ENCODE results near the gene TRPC6. TPM values are rescaled to one million over a fixed set of nuclear protein-coding genes. Genes with fewer than 3 reads are reported as not detected.
"Not testable (repeated sequence)": the region's sequence is repeated elsewhere in the genome, so short reads cannot be mapped to it uniquely, and the experiment has no call there.

TRPC6 gene
- total RNA-seq, 1 experiment from 2014 or later, result not detected

DNA sequence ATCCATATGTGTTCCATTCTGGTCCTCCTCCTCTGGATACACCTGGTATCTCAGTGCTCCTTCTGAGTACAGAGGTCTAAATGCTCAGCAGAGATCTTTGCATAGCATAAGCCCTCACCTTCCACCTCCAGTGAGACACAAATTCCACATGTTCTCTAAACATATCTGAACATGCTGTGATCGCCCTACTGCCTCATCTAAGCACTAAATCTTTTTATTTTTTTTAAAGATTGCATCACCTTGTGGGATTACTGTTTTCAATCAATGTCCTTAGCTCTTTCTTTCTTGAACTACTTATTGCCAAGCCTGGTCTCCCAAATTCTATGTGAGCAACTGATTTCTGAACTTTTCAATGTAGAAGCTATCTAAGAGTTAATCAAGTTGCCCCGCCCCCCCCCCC, 113.4 kb downstream of the TRPC6 start:
- TF ChIP-seq, protein P1, sequence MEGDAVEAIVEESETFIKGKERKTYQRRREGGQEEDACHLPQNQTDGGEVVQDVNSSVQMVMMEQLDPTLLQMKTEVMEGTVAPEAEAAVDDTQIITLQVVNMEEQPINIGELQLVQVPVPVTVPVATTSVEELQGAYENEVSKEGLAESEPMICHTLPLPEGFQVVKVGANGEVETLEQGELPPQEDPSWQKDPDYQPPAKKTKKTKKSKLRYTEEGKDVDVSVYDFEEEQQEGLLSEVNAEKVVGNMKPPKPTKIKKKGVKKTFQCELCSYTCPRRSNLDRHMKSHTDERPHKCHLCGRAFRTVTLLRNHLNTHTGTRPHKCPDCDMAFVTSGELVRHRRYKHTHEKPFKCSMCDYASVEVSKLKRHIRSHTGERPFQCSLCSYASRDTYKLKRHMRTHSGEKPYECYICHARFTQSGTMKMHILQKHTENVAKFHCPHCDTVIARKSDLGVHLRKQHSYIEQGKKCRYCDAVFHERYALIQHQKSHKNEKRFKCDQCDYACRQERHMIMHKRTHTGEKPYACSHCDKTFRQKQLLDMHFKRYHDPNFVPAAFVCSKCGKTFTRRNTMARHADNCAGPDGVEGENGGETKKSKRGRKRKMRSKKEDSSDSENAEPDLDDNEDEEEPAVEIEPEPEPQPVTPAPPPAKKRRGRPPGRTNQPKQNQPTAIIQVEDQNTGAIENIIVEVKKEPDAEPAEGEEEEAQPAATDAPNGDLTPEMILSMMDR (IDR thresholded peaks at IDR 0.05; ENCODE audit: unreplicated experiment), result no peak
- ChIA-PET CTCF (interaction anchor here (0.6 to 2.5 kb wide), 3 partner anchors 13 to 537 kb away, joined by 3 to 15 read pairs (median 3); no protein-coding TSS in a partner anchor), POLR2A (interaction anchor here (0.7 kb wide), 1 partner anchor 35 kb away, joined by 3 read pairs; no protein-coding TSS in a partner anchor)
- no peaks in the 10 kb centered on the region for H3K27me3 Mint-ChIP-seq (ENCODE audit: insufficient read depth, unreplicated experiment)
- BruUV-seq (replicated peaks), result no TSS peak
- DNase-seq (ENCODE audit: unreplicated experiment), result no peak
- H3K27ac Mint-ChIP-seq (ENCODE audit: low read depth, unreplicated experiment), result no peak overlapping the region
- no peak overlapping the region for H3K4me3 Mint-ChIP-seq (ENCODE audit: unreplicated experiment)
- H3K9me3 Mint-ChIP-seq (ENCODE audit: unreplicated experiment), result no peaks in the 10 kb centered on the region
- intact Hi-C loops (cut with micrococcal nuclease), result no loop called here
- H3K4me1 Mint-ChIP-seq (ENCODE audit: insufficient read depth, unreplicated experiment), result peaks cover 6% of the 10 kb centered on the region
- peaks cover 4% of the 10 kb centered on the region for H3K36me3 Mint-ChIP-seq (ENCODE audit: insufficient read depth, unreplicated experiment)

DNA sequence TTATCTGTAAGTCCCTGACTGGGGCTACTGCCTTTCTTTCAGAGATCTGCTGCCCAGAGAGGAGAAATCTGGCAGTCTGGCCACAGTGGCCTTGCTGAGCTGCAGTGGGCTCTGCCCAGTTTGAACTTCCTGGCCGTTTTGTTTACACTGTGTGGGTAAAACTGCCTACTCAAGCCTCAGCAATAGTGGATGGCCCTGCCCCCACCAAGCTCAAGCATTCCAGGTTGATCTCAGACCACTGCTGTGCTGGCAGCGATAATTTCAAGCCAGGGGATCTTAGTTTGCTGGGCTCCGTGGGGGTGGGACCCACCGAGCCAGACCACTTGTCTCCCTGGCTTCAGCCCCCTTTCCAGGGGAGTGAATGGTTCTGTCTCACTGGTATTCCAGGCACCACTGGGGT, 117.5 kb downstream of the TRPC6 start:
- H3K27ac Mint-ChIP-seq (ENCODE audit: low read depth, unreplicated experiment), result no peak overlapping the region
- no peaks in the 10 kb centered on the region for H3K27me3 Mint-ChIP-seq (ENCODE audit: insufficient read depth, unreplicated experiment)
- peaks cover 4% of the 10 kb centered on the region for H3K36me3 Mint-ChIP-seq (ENCODE audit: insufficient read depth, unreplicated experiment)

DNA sequence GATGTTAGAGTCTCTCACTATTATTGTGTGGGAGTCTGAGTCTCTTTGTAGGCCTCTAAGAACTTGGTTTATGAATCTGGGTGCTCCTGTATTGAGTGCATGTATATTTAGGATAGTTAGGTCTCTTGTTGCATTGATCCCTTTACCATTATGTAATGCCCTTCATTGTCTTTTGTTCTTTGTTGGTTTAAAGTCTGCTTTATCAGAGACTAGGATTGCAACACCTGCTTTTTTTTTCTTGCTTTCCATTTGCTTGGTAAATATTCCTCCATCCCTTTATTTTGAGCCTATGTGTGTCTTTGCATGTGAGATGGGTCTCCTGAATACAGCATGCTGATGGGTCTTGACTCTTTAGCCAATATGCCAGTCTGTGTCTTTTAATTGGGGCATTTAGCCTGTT, 119.4 kb downstream of the TRPC6 start:
- intact Hi-C loops (cut with micrococcal nuclease); H3K27me3 Mint-ChIP-seq (ENCODE audit: insufficient read depth, unreplicated experiment); H3K4me1 Mint-ChIP-seq (ENCODE audit: insufficient read depth, unreplicated experiment); POLR2A ChIA-PET; H3K36me3 Mint-ChIP-seq (ENCODE audit: insufficient read depth, unreplicated experiment); CTCF ChIA-PET; DNase-seq (ENCODE audit: unreplicated experiment); H3K4me3 Mint-ChIP-seq (ENCODE audit: unreplicated experiment); H3K27ac Mint-ChIP-seq (ENCODE audit: low read depth, unreplicated experiment); H3K9me3 Mint-ChIP-seq (ENCODE audit: unreplicated experiment); BruUV-seq (replicated peaks): not testable (repeated sequence)

More for the DNA sequence above, 117.5 kb downstream of the TRPC6 start:
- no peak overlapping the region for H3K4me3 Mint-ChIP-seq (ENCODE audit: unreplicated experiment)
- BruUV-seq (replicated peaks), result no TSS peak
- H3K9me3 Mint-ChIP-seq (ENCODE audit: unreplicated experiment), result no peaks in the 10 kb centered on the region
- intact Hi-C loops (cut with micrococcal nuclease), result no loop called here
- no peak for DNase-seq (ENCODE audit: unreplicated experiment)
- ChIA-PET POLR2A (no interaction called here), CTCF (interaction anchor here (1.3 kb wide), 1 partner anchor 10 kb away, joined by 5 read pairs; no protein-coding TSS in a partner anchor)
- peaks cover 6% of the 10 kb centered on the region for H3K4me1 Mint-ChIP-seq (ENCODE audit: insufficient read depth, unreplicated experiment)
- TF ChIP-seq, protein P1 (IDR thresholded peaks at IDR 0.05; ENCODE audit: unreplicated experiment), result no peak

DNA sequence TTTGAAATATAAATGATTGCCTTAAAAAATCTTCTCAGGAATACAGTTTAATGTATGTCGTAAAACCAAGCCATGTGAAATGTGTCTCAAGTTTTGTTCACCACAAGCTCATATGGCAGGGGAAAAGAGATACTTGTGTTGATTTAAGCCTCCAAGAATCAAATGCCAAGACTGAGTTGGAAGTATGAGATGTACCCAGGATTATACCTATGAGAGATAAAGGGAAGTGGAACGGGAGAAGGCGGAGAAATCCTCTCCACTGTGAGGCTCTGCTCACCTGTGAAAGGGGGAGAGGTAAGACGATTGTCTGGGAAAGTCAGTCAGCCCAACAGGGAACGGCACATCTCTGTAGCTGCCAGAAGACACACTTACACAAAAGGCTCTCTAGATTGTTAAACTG, 124.8 kb downstream of the TRPC6 start:
- no peak for DNase-seq (ENCODE audit: unreplicated experiment)
- Mint-ChIP-seq H3K9me3 (ENCODE audit: unreplicated experiment) (peaks cover 12% of the 10 kb centered on the region), H3K4me1 (ENCODE audit: insufficient read depth, unreplicated experiment) (no peaks in the 10 kb centered on the region), H3K27ac (ENCODE audit: low read depth, unreplicated experiment) (no peak overlapping the region), H3K4me3 (ENCODE audit: unreplicated experiment) (no peak overlapping the region), H3K36me3 (ENCODE audit: insufficient read depth, unreplicated experiment) (no peaks in the 10 kb centered on the region), H3K27me3 (ENCODE audit: insufficient read depth, unreplicated experiment) (no peaks in the 10 kb centered on the region)
- CTCF ChIA-PET, result interaction anchor here (0.6 to 7.3 kb wide), 12 partner anchors 11 to 639 kb away, joined by 3 to 213 read pairs (median 11); no protein-coding TSS in a partner anchor
- no TSS peak for BruUV-seq (replicated peaks)
- POLR2A ChIA-PET, result interaction anchor here (0.7 kb wide), 1 partner anchor 388 kb away, joined by 3 read pairs; no protein-coding TSS in a partner anchor
- intact Hi-C loops (cut with micrococcal nuclease), result loop anchor here (5.0 kb wide), 1 partner anchor 548 kb away; no protein-coding TSS in a partner anchor
- TF ChIP-seq, protein P1 (IDR thresholded peaks at IDR 0.05; ENCODE audit: unreplicated experiment), result no peak
